Ovary (tissue), 3 donors: ENCODE data around the gene CCNJL.

Experiments used
- EP300 ChIP-seq: sonication (generic); formaldehyde crosslinking; IDR thresholded peaks from one replicate; pipeline ENCODE4 v1.6.1; 2017; ENCODE audit warnings: antibody characterized with exemption
- POLR2A ChIP-seq: fragments of 450-650 bp; IDR thresholded peaks from one replicate; pipeline ENCODE4 v1.6.1; 2017; ENCODE audit warnings: antibody characterized with exemption, mild to moderate bottlenecking, moderate library complexity
- TF ChIP-seq, protein P1 (sequence below), 3 donors: fragments of 450-650 bp in 2 of 3; fragments of 200-600 bp in 1 of 3; IDR thresholded peaks; one replicate each; pipeline versions ENCODE4 v1.5.1 to v1.8.0; 2016 to 2022; ENCODE audit warnings: antibody characterized with exemption in 3 of 3, mild to moderate bottlenecking in 1 of 3
- donor health status: DM: no; HTN: no; CAD: no.

DNA sequence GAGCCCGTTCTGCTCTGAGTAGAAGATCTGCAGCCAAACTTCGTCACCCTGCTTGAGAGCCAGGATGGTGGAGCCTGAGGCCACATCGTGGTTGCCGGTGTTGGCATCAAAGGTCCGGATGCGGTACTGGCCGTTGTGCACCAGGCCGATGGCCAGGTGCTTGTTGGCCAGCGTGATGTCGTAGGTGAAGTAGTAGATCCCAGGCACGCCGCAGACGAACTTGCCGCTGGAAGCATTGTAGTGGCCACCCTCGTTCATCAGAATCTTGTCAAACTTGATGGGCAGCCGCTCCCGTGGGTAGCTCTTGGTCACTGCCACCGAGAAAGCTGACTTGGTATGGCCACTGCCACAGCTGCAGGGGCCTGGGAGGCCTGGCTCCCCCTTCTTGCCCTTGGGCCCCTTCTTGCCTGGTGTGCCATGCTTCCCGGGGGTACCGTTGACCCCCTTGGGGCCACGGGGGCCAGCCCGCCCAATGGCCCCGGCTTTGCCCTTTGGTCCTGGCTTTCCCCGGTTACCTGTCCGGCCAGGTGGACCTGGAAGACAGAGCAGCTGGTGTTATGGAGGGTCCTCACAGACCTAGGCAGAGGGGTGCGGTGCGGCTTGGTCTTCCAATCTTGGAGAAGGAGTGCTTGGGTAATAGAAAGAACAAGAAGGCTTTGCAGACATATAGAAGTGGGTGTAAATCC, 37.0 kb upstream of the CCNJL start:
- TF ChIP-seq POLR2A (no peak), EP300 (no peak)
- TF ChIP-seq, protein P1, sequence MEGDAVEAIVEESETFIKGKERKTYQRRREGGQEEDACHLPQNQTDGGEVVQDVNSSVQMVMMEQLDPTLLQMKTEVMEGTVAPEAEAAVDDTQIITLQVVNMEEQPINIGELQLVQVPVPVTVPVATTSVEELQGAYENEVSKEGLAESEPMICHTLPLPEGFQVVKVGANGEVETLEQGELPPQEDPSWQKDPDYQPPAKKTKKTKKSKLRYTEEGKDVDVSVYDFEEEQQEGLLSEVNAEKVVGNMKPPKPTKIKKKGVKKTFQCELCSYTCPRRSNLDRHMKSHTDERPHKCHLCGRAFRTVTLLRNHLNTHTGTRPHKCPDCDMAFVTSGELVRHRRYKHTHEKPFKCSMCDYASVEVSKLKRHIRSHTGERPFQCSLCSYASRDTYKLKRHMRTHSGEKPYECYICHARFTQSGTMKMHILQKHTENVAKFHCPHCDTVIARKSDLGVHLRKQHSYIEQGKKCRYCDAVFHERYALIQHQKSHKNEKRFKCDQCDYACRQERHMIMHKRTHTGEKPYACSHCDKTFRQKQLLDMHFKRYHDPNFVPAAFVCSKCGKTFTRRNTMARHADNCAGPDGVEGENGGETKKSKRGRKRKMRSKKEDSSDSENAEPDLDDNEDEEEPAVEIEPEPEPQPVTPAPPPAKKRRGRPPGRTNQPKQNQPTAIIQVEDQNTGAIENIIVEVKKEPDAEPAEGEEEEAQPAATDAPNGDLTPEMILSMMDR (IDR thresholded peaks at IDR 0.05), result no peak
